Muscle layer of duodenum (tissue), 2 donors: ENCODE results near the gene SLC12A6.
A peak's percentile ranks its signal among the peaks of the same experiment; 100 is the strongest.

Experiments used
- H3K27ac ChIP-seq: one replicate; pipeline ENCODE4 v1.7.0; 2013; ENCODE audit warnings: mild to moderate bottlenecking, low read length
- H3K27me3 ChIP-seq: one replicate; pipeline ENCODE4 v1.7.0; 2013; ENCODE audit warnings: low read depth, mild to moderate bottlenecking, control low read depth, low read length
- H3K36me3 ChIP-seq, 2 donors: one replicate each; pipeline ENCODE4 v1.7.0; 2013; ENCODE audit warnings: low read length in 2 of 2, control low read depth in 1 of 2, mild to moderate bottlenecking in 1 of 2; ENCODE audit not compliant: insufficient read depth in 2 of 2, control insufficient read depth in 1 of 2
- H3K4me1 ChIP-seq, 2 donors: one replicate each; pipeline ENCODE4 v1.7.0; 2013; ENCODE audit warnings: low read length in 2 of 2, mild to moderate bottlenecking in 2 of 2, control low read depth in 1 of 2, moderate library complexity in 1 of 2; ENCODE audit not compliant: insufficient read depth in 2 of 2, control insufficient read depth in 1 of 2
- H3K4me3 ChIP-seq, 2 donors: one replicate each; pipeline ENCODE4 v1.7.0; 2013; ENCODE audit warnings: low read length in 2 of 2, low read depth in 1 of 2, mild to moderate bottlenecking in 1 of 2
- H3K9me3 ChIP-seq, 2 donors: one replicate each; pipeline ENCODE4 v1.7.0; 2013; ENCODE audit warnings: low read length in 2 of 2, control low read depth in 1 of 2, mild to moderate bottlenecking in 1 of 2; ENCODE audit not compliant: control insufficient read depth in 1 of 2
- donor health status: healthy.

The SLC12A6 gene

GRCh38 chr15:34248190-34248589, 89.4 kb downstream of the SLC12A6 start:
- Histone ChIP-seq H3K36me3 (peaks cover 32 to 53% of the 10 kb centered on the region in 2 donors), H3K27ac (no peak overlapping the region), H3K27me3 (no peaks in the 10 kb centered on the region), H3K4me3 (no peak overlapping the region), H3K9me3 (no peaks in the 10 kb centered on the region), H3K4me1 (no peaks in the 10 kb centered on the region)

- no peaks in the 10 kb centered on the region for H3K4me1 ChIP-seq
- peaks cover 28 to 46% of the 10 kb centered on the region in 2 donors for H3K36me3 ChIP-seq
These were observed 91.2 kb downstream of the SLC12A6 start for GRCh38 chr15:34246276-34246976.

DNA sequence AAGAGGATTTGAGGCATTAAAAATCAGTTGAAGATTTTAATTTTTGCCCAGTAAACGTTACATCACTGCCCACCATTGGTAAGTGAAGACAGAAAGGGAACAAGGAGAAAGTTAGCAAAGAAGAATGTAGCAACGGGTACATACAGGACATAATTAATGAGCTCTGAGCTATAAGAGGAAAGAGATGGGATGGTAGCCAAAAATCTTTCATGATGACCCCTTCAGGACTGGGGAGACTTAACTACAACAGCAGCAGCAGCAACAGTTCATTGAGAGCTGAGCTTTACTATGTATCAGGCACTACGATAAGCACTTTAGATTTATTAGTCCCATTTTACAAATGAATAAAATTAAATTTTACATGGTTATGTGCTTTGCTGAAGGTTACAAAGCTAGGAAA, 94.4 kb downstream of the SLC12A6 start:
- H3K27ac ChIP-seq, result no peak overlapping the region
- H3K27me3 ChIP-seq, result no peaks in the 10 kb centered on the region
- H3K36me3 ChIP-seq, result peaks cover 44% of the 10 kb centered on the region in 2 donors
- H3K4me3 ChIP-seq, result no peak overlapping the region
- no peaks in the 10 kb centered on the region for H3K4me1 ChIP-seq
- no peaks in the 10 kb centered on the region for H3K9me3 ChIP-seq

More at GRCh38 chr15:34246276-34246976, 91.2 kb downstream of the SLC12A6 start:
- no peak overlapping the region for H3K4me3 ChIP-seq
- no peak overlapping the region for H3K27ac ChIP-seq
- no peaks in the 10 kb centered on the region for H3K9me3 ChIP-seq
- H3K27me3 ChIP-seq, result no peaks in the 10 kb centered on the region

- Histone ChIP-seq H3K36me3 (peaks cover 48 to 51% of the 10 kb centered on the region in 2 donors), H3K9me3 (no peaks in the 10 kb centered on the region), H3K27ac (no peak overlapping the region)
These were observed 95.3 kb downstream of the SLC12A6 start for GRCh38 chr15:34242331-34242710.

DNA sequence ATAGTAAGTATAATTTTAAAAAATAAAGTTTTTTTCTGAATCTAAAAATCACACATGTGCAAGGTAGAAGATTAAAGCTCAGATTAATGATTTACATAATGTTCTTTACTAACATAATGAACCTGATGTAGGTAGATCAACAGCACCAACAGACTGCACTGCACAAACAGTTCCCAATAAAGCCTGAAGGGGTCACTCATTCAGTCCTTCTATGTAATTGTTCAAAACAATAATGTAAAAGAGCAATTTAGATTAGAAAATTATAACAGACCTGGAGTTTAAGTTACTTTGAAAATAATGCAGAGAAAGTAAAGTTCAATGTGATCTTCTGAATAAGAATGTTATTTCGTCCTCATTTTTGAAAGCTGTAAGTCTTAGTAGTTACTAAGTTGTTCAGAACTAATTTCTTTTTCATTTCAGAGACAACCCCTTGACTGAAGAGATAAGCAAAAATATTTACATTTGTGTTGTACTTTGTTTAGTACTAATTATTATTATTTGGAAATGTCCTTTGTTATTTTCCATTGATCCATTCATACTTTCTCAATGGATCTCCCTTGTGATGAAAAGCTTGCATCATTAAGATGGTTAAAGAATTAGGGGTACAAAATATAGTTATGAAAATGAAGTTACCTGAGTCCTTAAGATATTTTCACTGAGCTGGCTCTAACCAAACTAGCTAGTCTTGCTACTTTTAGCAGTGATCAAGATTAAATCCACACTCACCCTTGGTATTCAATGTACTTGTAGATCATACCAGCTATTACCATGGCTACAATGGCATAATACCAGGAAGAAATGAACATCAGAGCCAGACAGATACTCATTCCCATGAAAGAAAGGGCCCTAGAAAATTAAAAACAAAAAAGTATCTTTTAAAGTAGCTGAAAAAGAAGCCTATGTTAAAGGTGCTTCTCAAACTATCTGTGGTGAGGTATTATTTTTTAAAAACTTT, 95.9 kb downstream of the SLC12A6 start:
- Histone ChIP-seq H3K4me1 (no peaks in the 10 kb centered on the region), H3K9me3 (no peaks in the 10 kb centered on the region), H3K36me3 (peaks cover 48 to 54% of the 10 kb centered on the region in 2 donors), H3K4me3 (no peak overlapping the region), H3K27me3 (no peaks in the 10 kb centered on the region), H3K27ac (no peak overlapping the region)

More at GRCh38 chr15:34242331-34242710, 95.3 kb downstream of the SLC12A6 start:
- Histone ChIP-seq H3K4me1 (no peaks in the 10 kb centered on the region), H3K4me3 (no peak overlapping the region), H3K27me3 (no peaks in the 10 kb centered on the region)

- Histone ChIP-seq H3K36me3 (peaks cover 53 to 64% of the 10 kb centered on the region in 2 donors), H3K27ac (no peak overlapping the region), H3K4me1 (no peaks in the 10 kb centered on the region), H3K9me3 (no peaks in the 10 kb centered on the region), H3K4me3 (no peak overlapping the region), H3K27me3 (no peaks in the 10 kb centered on the region)
These were observed 97.0 kb downstream of the SLC12A6 start for GRCh38 chr15:34240537-34240936.

DNA sequence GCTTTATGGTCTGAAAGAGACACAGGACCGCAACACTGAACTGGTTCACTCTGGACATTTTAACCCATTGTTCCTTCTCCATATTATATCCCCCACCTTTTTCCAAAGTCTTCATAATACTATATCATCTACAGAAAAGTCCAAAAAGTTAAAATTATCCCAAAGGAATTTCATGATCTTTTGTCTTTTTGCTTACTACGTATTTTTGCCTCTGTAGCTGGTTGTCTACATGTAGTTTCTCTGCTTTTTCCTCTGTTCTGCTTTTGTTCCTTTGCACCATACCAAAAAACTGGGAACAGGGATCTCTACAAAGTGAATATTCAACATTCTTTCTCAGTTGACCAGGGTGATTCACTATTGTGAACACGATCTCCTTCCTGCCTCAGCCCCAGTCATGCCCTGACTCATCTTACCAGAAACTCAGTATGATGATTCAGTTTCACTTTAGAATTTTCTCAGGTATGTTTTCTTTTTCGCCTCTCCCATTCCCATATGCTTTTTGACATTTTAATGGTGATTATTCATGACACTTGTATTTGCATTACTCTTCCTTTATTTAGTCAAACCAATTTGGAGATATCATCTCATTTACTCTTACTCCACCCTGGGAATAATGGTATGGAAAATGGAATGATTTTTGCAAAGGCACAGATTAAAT, 98.3 kb downstream of the SLC12A6 start:
- no peaks in the 10 kb centered on the region for H3K4me1 ChIP-seq
- H3K27me3 ChIP-seq, result no peaks in the 10 kb centered on the region
- peaks cover 43 to 64% of the 10 kb centered on the region in 2 donors for H3K36me3 ChIP-seq
- no peak overlapping the region for H3K27ac ChIP-seq
- H3K9me3 ChIP-seq, result no peaks in the 10 kb centered on the region
- H3K4me3 ChIP-seq, result no peak overlapping the region

DNA sequence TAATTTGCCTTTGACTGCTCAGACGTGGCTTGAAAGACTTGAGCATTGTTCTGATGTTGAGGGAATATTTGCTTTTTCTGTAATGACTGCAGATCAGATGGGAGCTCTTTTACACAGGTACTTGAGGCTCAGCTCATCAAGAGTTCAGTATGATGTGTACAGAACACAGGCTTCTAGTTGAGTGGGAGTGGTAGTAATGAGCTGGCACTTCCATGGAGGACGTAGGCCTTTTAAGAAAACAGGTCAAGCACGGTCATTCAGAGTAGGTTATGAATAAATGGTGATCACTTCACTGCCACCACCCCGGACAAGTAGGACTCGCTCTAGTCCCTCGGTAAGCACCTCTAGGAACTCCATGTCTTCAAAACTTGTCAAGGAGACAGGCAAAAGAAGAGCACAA, 104.0 kb downstream of the SLC12A6 start:
- H3K36me3 ChIP-seq, result peaks cover 39 to 75% of the 10 kb centered on the region in 2 donors
- no peaks in the 10 kb centered on the region for H3K9me3 ChIP-seq
- no peak overlapping the region for H3K27ac ChIP-seq
- no peaks in the 10 kb centered on the region for H3K4me1 ChIP-seq
- H3K4me3 ChIP-seq, result no peak overlapping the region
- no peaks in the 10 kb centered on the region for H3K27me3 ChIP-seq

DNA sequence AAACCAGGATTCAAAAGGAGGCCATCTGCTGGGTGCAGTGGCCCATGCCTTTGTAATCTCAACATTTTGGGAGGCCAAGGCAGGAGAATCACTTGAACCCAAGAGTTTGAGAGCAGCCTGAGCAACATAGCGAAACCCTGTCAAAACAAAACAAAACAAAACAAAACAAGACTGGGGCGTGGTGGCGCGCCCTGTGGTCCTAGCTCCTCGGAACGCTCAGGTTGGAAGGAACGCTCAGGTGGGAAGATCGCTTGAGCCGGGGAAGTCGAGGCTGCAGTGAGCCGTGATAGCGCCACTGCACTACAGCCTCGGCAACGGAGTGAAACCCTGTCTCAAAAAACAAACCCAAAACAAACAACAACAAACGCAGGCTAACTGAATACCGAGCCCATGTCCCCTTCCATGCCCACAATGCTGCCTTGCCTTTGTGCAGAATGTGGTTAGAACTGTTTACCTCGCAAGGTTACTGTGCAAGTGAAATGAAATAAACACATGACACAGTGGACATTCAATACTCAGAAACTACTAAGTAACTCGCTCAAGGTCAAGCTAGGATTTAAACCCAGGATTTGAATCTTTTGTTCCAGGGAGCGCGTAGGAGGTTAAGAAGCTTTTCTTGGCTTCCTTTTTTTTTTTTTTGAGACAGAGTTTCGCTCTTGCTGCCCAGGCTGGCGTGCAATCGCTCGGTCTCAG, 113.5 kb downstream of the SLC12A6 start:
- peak overlapping the region; percentile 81 to 96 for H3K4me3 ChIP-seq
- no peaks in the 10 kb centered on the region for H3K9me3 ChIP-seq
- H3K27me3 ChIP-seq, result no peaks in the 10 kb centered on the region
- peaks cover 12 to 17% of the 10 kb centered on the region in 2 donors for H3K36me3 ChIP-seq
- peaks cover 0 to 15% of the 10 kb centered on the region in 2 donors for H3K4me1 ChIP-seq
- peak overlapping the region; percentile 84 for H3K27ac ChIP-seq

- Histone ChIP-seq H3K9me3 (no peaks in the 10 kb centered on the region), H3K27me3 (no peaks in the 10 kb centered on the region), H3K27ac (no peak overlapping the region), H3K4me3 (no peak overlapping the region), H3K36me3 (no peaks in the 10 kb centered on the region), H3K4me1 (no peaks in the 10 kb centered on the region)
These were observed 119.9 kb downstream of the SLC12A6 start for GRCh38 chr15:34217587-34218225.
